Right forelimb (tissue), 1 donor: ENCODE measurements around the gene JAG2.

Experiments used
- DNase-seq: peaks from one replicate; pipeline ENCODE4 v3.0.0-alpha.2; 2018

Gene JAG2

DNA sequence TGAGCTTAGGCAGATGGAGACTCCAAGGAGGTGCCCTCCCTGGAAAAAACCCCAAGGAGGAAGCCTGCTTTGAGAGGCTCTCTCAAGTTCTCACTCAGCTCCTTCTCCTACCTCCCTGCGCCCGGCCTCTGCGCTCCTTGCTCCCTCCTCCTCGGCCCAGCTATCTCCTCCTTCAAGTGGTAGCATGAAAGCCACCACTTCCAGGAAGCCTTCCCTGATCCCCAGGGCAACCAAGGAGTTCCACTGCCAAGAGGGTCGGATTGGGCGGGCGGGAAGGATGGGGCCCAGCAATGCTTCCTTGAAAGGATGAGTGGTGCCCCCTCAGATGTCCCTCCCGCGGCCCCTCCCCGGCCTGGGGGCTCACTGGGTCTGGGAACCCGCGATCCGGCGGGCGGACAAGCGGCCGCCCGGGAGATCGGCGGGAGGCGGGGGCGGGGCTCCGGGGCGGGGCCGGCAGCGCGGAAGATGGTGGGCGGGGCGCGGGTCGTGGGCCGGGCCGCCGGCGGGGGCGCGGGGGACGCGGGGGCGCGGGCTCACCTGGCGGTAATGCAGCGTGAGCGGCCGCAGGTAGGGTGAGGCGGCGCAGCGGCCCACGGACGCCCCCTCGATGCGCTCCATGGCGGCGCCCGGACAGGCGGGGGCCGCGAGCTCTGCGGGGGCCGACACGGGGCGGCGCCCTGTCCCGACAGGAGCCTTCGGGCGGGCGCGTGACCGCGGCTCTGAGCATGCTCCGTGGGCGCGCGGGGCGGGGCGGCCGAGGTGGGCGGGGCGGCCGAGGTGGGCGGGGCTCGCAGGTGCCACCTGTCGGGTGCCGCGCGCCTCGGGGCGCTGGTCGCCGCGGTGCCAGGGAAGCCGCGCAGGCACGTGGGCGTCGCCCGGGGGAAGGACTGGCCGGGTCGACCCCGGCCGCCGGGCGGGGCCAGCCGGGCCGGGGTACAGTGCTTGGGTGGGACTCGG lies 12.3 kb upstream of the JAG2 start, which contains the start of gene NUDT14:
NUDT14 (minus strand) TSS at position 721 of the 957 bp plus-strand sequence; CDS start at position 618, 103 bp downstream.
- DNase-seq = no peak

DNA sequence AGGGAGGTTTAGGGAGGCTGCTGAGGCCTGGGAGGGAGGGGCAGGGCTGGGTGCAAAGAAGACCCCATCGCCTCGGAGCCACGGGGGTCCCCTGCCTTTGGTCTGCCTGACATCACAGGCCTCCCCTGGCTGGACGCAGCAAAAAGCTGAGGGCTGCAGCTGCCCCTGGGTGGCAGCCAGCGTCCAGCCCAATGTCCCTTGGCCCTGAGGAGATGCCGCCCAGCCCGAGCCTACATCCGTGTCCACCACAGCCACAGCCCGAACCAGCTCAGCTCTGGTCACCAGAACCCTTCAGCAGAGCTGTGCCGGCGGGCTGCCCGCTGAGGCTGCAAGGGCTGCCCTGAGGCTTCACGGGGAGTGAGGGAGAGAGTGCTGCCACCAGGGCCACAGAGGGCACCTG lies 10.6 kb upstream of the JAG2 start:
- DNase-seq = no peak

DNA sequence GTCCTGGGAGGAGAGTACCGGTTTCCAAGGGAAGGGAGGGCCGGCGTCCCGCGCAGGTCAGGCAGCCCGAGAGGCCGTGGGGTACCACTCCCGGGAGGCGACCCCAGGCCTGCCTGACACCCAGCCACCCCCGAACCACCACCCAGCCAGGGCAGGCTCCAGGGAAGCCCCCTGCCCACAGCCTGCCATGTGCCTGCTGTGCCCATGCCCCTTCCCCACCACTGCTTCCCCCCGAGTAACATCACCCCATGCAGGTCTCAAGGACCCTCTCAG lies 10.2 kb upstream of the JAG2 start:
- no peak for DNase-seq

DNA sequence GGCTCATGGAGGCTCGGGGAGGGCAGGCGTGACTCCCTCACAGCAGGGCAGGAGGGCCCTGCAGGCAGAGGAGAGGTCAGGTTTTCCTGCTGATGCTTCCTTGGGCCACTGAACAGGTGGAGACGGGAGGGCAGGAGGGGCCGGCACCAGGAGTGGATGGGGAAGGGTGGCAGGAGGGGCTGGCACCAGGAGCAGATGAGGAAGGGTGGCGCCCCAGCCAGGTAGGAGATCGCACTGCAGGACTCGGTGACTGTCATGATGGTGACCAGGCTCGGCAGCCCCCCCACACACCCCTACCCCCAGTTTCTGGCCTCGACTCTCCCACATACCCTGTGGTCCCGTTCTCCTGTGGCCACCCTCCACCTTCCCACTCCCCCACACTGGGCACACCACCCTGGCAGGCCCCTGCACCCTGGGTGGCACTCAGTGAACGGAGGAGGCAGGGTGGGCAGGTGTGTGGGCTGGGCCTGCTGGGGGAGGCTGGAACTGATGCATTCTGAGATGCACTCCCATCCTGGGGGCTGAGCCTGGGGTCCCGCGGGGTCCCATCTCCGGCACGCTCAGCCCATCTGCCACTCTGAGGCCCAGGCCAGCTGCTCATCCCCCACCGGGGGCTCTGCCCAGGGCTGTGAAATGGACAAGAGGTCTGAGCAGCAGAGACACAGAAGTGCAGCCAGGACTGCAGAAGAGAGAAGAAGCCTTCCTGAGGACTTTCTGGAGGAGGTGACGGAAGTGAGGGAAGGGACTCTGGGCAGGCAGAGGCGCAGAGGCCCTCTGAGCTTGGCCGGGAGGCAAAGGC lies 9.7 kb upstream of the JAG2 start:
- no peak for DNase-seq

DNA sequence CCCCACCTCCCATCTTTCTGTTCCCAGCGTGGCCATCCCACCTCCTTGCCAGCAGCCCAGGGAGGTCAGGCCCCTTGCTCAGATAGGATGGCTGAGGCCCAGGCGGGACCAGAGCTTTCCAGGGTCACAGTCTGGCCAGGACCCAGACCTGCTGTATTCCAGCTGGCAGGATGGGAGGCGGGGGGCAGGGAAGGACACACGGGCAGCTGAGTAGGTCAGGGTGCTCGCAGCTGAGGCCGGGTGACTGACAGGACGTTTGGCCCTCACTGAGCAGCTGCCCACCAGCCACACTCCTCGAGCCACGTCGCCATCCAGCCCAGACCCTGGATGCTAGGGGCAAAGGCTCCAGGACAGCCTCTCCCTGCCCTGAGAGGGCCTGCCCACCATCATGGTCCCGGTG lies 8.5 kb upstream of the JAG2 start:
- DNase-seq = no peak

DNA sequence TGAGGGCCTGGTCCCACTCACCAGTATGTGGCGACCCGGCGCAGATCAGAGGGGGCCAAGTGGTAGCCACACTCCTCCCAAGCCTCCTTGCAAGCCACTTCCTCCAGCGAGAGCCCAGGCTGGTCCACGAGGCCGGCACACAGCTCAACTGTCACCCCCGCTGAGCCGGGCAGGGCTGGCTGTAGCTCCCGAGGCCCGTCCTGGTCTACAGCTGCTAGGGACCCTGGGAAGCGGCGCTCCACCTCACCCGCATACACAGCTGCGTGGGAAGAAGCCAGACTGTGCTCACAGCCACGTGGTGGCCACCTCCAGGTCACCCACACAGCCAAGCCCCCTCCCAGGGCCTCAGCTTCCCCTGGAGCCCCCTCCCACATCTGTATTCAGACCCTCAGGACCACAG lies 7.9 kb upstream of the JAG2 start:
- no peak for DNase-seq

DNA sequence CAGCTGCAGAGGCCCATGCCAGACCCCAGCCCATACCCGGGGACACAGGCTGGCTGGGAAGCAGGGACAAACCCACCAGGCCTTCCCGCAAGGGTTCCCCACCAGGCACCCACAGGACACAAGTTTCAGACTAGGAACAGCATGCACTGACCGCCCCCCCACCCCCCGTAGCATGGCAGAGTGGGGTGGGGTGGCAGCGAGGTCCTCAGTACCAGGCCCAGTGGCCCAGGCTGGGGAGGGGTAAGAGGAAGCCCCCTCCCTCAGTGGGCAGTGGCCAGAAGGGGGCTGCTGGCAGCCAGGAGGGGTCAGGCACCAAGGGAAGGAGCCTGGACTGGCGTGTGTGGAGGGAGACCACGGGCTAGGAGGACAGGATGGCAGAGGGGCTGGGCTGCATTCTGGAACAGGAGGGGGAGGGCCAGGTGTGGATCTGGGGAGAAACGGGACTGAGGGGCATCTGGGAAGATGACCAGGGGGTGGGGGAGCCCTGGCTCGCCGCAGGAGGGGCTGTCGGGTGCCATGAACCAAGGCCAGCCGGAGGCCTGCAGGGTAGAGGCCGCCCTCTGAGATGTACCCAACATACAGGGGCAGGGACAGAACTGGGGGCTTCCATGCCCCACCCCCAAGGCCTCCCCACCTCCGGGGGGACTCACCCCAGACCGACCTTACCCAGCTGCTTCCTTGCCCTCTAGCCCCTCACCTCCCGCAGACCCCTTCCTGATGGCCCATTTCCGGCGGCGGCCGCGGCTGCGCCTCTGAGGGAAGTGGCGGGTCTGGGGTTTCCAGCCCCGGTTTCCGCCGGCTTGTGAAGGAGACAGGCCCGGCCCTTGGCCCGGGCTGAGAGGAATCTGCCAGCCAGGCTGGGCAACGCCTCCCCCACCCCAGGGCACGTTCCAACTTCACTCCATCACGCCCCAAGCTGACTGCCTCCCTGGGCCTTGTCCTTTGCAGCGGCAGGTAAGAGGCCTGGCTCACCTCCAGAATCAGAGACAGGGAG lies 5.6 kb upstream of the JAG2 start:
- no peak for DNase-seq

DNA sequence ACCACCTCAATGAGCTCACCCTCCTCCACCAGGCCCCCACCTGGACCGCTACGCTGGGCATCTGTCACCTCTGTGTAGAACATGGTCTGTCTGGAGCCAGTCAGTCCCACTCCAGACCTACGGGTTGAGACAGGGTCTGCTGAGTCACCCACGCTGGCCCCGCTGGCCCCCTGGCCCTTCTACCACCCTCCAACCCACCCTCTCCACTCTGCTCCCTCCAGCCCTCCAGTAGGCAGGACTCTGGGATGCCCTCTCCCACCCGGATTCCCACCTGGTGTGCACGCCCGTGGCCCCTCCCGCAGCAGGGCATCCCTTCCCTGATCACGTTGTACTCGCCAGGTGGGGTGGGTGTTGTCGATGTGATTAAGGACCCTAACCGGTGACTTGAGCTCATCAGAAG lies 4.6 kb upstream of the JAG2 start:
- no peak for DNase-seq

DNA sequence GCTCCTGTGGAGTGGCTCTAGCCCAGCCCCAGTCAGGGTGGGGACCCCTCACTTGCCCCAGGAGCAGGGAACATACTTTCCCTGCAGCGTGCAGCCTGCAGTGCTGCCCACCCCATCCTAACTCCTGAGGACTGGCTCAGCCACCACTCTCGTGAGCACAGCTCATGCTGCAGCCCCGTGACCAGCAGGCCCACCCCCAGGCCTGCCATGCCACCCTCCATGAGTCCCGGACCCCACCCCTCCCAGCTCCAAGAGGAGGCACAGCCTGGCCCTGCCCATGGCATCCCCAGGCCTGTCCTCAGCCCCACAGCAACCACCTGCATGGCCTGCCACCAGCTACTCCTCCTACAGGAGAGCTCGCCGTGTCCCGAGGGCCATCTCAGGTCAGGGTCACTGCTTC lies 3.9 kb upstream of the JAG2 start:
- no peak for DNase-seq

DNA sequence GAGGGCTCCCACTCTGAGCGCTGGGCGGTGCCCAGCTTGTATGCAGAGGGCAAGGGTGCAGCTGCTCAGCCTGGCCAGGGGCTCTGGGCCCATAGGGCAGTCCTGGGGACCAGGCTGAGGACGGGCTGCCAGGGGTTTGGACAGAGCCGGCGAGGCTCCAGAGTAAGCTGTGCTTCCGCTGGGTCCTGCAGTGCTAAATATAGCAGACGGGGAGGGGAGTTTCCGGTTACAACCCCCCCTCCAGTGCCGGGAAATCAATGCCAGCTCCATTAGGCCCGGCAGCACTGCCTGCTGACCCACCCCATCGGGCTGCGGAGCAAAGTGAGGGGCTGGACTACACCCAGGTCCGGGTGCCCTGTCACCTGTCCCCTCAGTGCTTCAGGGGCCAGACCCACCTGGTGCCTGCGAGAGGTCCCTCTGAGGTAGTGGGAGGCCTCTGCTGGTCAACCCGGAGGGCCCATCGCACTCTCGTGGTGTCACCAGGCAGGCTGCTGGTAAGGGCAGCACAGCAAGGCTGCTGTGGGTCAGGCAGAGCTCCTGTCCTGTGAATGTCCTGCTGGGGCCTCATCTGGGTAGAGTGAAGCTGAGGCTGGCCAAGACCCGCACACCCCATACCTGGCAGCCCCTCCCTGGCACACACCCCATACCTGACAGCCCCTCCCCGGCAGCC lies 2.6 kb upstream of the JAG2 start:
- DNase-seq = no peak

DNA sequence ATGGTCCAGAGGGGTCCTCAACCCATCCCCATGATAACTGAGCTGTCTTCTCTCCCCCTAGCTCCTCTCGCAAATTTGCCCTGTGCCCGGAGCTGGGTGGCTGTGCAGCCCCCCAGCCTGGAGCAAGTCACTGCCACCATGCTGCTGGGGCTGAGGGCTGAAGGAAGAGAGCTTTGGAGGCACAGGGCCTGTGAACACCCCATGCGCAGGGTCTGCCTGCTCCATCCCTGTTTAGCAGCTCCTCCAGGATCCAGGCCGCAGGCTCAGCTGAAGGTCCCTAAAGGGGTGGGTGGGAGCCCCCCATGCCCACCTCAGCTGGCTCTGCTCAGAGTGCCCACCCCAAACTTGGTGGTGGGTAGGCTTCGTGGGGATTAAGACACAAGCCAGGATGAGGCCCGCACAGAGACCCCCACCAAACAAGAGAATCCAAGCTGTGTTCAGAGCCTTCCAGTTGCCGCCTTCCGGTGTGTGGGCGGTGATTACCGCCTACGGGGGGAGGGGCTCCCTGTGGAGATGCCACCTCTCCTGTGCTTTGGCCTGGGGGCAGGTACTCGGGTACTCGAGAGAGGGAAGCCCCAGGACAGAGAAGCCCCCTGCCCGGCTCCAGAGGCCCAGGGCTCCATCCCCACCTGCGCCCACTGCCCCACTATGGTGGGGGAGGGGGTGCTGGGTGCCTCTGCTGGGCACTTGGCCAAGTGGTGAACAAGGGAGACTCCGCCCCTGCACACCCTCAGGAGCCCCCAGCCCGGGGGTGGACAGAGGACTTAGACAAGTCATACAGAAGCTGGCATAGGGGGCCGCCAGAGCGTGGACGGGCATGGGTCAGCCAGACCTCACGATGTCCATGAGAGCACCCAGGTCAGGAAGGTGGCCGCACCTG lies 1.4 kb upstream of the JAG2 start:
- no peak for DNase-seq

DNA sequence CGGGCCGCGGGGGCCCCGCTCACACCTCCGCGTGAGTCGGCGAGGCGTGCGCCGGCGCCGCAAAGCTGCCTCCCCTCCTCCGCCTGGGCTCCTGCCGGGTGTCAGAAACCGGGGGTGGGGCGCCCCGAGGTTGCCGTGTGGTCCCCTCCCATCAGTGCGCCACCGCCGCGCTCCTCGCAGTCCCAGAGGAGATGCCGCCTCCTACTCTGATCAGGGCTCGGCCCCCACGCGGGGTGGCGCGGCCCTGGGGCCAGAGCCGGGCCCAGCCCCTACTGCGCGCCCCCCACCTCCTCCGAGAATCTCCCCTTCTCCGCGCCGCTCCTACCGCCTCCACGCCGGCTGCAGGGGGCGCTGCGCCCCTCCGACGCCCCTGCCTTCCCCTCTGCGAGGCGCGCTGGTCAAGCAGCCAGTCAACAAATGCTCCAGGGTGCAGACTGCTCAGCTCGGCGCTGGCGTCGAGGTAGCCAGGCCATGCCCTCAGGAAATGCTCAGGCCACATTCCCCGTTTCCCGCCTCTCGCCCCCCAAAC lies 467 bp upstream of the JAG2 start:
- DNase-seq = no peak

DNA sequence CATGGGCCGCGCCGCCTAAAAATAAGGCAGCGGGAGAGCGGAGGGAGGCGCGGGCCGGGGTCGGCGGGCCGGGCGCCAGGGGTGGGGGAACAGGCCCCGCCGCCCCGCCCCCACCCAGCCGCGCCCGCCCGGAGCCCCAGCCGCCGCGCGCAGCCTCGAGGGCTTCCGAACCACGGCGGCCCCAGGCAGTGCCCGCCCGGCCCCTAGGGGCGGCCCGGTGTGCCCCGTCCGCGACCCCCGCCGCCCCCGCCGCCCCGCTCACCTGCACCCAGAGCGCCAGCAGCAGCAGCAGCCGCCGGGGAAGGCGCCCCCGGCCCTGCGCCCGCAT lies 519 bp downstream of the JAG2 start:
- DNase-seq = no peak

DNA sequence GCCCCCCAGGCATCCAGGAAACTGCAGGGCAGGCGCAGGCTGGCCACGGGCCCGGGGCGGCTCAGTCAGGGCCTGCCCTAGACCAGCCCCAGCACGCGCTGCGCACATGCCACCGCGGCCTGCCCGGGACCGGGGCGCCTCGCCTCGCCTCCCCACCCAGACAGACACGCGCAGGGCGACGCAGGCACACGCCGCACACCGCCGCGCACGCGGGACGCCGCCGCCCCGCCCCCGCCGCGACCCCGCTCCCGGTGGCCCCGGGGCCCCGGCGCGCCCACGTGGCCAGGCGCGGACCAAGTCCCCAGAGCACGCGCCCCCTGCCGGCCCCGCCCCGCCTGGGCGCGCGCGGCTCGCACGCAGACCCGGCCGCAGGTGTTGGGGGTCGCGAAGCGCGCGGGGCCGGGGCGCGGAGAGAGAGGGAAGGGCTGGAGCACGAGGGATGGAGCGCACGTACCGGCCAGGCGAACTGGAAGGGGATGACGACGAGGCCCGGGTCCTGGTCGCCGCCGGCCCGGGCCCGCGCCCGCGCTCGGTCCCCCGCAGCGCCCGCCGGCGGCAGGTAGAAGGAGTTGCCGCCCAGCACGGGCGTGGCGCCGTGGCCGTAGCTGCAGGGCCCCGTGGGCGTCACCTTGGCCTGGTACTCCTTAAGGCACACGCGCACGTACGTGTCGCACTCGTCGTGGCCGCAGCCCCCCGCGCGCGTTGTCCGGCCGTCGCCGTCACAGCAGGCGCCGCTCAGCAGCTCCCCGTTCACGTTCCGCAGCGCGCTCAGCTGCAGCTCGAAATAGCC lies 1.1 kb downstream of the JAG2 start:
- DNase-seq = no peak

DNA sequence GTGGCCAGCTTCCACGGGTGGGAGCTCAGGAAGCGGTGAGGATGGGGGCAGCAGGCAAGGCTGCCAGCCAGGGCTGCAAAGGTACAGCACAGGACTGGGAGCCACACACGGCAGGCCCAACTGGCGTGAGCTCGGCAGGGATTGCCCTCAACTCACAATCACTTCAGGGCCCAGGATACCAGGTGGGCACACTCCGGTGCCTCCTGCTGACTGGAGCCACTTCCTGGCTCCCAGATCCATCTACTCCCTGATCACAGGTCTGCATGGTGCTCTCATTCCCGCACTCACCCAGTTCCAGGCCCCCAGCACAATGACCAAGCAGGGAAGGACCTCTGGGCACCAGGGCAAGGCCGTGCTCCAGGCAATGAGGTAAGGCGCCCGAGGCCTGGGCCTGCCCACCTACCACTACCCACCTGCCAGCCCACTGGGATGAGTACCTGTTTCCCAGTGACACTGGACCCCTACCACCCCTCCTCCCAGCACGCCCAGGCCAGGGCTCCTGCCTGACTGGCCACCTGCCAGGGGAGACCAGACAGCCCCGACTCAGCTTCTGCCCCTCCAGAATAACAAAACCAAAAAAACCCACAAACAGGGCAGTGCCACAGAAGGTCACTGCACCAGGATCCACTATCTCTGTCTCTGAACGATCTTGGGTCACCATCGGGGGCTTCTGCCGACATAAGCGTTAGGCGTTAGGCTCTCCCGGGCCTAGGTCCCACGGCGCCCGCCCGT lies 1.8 kb downstream of the JAG2 start:
- DNase-seq = no peak

DNA sequence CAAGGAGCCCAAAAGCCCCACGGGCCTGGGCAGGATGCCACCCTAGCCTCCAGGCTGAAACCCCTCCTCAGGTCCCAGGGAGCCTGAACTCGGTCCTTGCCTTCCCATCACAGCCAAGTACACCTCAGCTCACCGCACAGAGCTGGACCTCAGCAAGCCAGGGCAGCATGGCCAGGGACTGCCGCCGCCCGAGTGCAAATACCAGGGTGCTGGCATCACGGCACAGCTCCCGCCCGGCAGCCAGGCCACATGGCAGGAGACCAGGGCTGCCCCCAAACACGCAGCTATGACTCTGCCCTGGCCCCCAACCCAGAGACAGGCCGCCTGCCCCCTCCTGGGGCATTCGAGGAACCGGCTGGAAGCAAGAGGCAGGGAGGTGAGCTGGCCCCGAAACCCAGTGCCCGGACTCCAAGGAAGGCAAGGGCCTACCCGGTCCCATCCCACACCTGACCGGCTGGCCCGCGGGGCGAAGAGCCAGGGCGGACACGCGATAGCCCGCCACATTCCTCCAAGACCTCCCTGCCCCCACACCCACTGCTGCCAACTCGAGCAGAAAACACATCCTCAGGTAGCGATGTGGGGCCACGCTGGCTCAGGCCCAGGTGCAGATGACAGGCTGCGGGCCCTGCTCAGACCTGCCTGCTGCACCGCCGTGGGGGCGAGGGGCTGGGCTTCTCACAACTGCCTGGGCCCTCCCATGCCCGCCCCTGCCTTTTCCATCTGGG lies 2.7 kb downstream of the JAG2 start:
- DNase-seq = no peak

DNA sequence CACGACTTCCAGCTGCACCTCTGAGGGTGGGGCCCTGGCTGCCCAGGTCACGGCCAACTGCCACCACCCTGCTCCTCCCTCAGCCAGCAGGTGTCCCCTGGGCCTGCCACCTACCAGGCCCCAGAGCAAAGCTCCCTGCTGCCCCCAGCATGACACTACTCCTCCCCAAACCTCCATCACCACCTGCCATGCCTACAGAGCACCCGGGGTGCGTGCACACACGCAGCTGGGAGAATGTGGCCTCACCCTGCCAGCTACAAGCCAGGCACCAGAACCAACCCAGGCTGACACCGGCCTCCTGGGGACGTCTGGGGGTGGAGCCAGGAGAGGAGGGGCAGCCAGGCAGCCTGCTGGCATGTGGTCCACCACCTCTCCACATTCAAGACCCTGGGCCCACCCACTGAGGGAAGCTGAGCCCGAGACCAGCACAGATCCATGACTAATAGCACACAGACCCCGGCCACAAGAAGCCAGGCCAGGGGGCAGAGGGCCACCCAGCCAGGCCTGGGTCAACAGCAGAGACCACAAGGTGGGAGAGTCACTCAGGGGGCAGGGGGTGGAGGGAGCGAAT lies 3.4 kb downstream of the JAG2 start:
- no peak for DNase-seq

DNA sequence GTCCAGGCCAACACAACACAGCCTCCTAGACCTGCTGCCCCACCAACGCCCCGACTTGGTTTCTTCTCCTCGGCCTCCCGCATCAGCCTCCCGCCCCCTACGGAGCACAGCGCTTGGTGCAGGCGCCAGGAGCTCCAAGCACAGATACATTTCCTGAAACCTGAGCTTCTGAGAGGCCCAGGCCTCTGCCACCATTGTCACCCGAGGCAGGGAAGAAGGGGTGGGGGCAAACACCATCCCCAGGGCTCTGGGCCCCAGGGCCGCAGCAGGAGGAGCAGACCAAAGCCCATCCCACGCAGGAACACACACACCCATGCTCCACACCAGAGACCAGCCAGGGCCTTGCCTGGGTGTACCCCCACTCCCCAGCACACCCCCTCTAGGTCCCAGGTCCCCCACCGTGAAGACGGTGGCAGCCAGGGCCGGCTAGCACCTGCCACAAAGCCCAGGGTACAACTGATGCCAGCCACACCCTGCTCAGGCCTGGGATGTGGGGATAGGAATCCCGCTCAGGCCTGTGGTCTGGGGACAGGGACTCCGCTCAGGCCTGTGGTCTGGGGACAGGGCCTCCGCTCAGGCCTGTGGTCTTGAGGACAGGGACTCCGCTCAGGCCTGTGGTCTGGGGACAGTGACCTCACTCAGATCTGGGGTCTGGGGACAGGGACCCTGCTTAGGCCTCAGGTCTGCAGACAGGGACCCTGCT lies 5.4 kb downstream of the JAG2 start:
- no peak for DNase-seq
